Activated T-helper 17 cell treated with anti-CD3 and anti-CD28 coated beads, Interleukin-2, amount 50 U/mL, for 72 hours (primary cell): ENCODE results near the gene MAGEA9B. TPM values are rescaled to one million over a fixed set of nuclear protein-coding genes. Genes with fewer than 3 reads are reported as not detected.
"Not testable (repeated sequence)": the region's sequence is repeated elsewhere in the genome, so short reads cannot be mapped to it uniquely, and the experiment has no call there.

ENCODE experiments used
- ATAC-seq: fragments of 150-1000 bp; cut with Tn5 transposase; replicated peaks from 2 replicates; pipeline ENCODE4 v1.10.0; 2021; ENCODE audit warnings: mild to moderate bottlenecking, moderate library complexity
- H3K27ac Mint-ChIP-seq: one replicate; pipeline ENCODE4 v1.8.0; 2022; ENCODE audit warnings: mixed read lengths
- H3K27me3 Mint-ChIP-seq: one replicate; pipeline ENCODE4 v1.8.0; 2022; ENCODE audit warnings: mixed read lengths
- H3K36me3 Mint-ChIP-seq: one replicate; pipeline ENCODE4 v1.8.0; 2022; ENCODE audit warnings: low read depth, mild to moderate bottlenecking, mixed read lengths
- H3K4me1 Mint-ChIP-seq: one replicate; pipeline ENCODE4 v1.8.0; 2022; ENCODE audit warnings: mixed read lengths
- H3K4me3 Mint-ChIP-seq: one replicate; pipeline ENCODE4 v1.8.0; 2022; ENCODE audit warnings: mild to moderate bottlenecking, mixed read lengths
- H3K9me3 Mint-ChIP-seq: one replicate; pipeline ENCODE4 v1.8.0; 2022; ENCODE audit warnings: mixed read lengths
- total RNA-seq, 2 donors: library from RNA; stranded (reverse); gene quantifications; one replicate each; pipeline ENCODE4 v1.2.3, GENCODE V29; 2022

MAGEA9B gene, protein sequence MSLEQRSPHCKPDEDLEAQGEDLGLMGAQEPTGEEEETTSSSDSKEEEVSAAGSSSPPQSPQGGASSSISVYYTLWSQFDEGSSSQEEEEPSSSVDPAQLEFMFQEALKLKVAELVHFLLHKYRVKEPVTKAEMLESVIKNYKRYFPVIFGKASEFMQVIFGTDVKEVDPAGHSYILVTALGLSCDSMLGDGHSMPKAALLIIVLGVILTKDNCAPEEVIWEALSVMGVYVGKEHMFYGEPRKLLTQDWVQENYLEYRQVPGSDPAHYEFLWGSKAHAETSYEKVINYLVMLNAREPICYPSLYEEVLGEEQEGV
- total RNA-seq: not detected

DNA sequence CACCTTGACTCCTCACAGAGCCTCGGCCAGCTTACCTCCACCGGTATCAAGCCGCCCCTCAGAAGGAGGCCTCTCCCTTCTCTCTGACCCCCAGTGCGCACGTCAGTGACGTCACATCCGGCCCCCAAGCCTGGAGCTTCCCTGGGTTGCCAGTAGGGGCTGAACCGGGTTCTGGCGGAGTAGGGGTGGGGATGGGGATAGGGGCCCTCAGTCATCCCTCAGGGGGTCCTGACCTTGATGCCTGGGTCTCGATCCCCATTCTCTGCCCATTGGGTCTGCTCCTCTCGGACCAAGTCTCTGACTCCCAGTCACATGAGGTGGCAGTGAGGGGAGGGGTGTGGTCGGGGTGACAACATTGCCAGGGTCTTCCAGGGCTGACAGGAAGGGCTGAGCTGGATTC lies at the start of gene MAGEA9B:
Gene MAGEA9B (minus strand): TSS at position 101 of the 400 bp plus-strand sequence. CDS start 4,280 bp downstream, outside the sequence.
- not testable (repeated sequence) for H3K4me1 Mint-ChIP-seq, ATAC-seq, H3K9me3 Mint-ChIP-seq, H3K4me3 Mint-ChIP-seq, H3K27me3 Mint-ChIP-seq, H3K36me3 Mint-ChIP-seq, H3K27ac Mint-ChIP-seq

DNA sequence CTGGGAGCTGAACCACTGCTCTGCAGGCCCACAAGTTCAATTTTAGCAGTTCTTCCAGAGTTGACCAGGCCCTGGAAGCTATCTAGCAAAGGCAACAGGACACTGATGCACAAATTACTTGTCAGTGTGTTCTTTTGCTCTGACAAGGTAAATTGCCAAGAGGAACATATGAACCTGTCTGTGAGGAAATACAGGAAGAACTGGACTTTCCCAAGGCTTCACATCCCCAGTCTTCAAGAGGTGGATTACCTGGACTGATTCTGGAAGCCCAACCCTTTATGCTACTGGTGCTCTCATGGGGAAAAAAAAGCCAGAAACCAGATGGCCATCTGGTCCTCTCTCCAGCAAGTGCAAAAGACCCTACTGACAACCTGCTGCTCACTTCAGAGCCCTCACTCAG lies 46.3 kb upstream of the MAGEA9B start:
- H3K4me1 Mint-ChIP-seq: peaks cover 11% of the 10 kb centered on the region
- H3K9me3 Mint-ChIP-seq: no peaks in the 10 kb centered on the region
- no peaks in the 10 kb centered on the region for H3K27me3 Mint-ChIP-seq
- no peak for ATAC-seq
- H3K27ac Mint-ChIP-seq: no peak overlapping the region
- peaks cover 4% of the 10 kb centered on the region for H3K36me3 Mint-ChIP-seq
- no peak overlapping the region for H3K4me3 Mint-ChIP-seq

DNA sequence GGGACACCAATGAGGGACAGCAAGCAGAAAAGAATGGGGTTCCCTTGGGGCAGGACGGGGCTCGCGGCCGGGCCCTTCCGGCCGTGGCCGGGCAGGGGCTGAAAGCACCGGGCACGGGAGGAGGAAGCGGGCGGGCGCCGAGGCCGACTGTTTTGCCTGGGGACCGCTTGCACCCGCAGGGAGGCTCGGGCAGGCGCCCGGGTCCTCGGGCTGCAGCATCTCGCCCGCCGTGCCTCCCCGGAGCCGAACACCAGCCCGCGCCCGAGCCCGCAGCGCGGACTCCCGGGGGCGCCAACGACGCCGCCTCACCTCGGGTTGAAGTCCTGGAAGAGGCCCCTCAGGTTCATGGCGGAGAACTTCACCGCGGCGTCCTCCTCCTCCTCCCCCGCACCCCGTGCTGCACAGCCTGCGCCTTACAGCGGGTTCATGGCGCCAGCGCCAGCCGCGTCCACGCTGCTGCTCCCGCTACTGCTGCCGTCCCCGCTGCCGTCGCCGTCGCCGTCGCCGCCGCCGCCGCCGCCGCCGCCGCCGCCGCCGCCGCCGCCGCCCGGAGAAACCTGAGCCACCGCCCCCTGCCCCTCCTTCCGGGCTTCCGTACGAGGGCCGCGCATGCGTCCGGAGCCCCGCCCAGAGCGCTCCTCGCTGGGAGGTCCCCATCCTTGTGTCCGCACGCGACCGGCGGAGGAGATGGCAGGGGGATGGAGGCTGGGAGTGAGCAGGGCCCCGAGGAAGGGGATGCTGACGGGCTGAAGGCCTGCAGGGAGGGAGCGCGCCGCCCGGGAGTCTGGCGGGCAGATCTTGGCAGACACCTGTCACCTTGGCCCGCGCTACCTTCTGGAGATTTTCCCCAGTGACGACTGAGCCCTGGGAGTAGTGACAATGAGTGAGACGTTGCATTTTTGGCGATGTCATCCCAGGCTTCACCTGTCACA lies 44.2 kb upstream of the MAGEA9B start, which contains the start of gene TMEM185A:
Gene TMEM185A (minus strand): TSS at position 559 of the 932 bp plus-strand sequence. CDS start 212 bp downstream, at position 347.
- H3K9me3 Mint-ChIP-seq: no peaks in the 10 kb centered on the region
- peak within 1 kb of the TSS; percentile 92 for H3K4me3 Mint-ChIP-seq
- no peaks in the 10 kb centered on the region for H3K27me3 Mint-ChIP-seq

DNA sequence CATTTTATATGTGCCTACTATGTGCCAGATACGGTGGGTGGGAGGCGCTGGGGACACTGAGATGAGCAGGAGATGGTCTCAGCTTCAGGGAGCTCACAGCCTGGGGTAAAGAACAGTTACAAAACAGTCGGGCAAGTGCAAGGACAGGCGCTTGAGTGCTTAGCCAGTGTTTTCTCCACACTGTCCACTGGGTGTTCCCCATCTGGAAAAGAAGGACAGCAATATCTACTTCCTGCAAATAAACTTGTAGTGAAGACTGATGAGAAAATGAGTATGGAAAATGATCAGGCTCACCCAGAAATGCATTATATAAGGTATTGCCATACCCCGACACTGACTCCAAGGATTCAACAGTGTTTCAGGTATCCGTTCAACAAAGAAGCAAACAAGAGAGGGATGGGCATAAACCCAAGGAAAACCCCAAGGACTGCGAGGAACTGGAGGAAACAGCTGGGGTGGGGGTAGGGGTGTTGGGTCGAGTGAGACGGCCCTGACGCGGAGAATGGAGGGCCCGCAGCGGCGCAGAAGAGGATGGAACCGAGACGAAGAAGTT lies 43.5 kb upstream of the MAGEA9B start:
- Mint-ChIP-seq H3K27me3 (no peaks in the 10 kb centered on the region), H3K27ac (peak overlapping the region; percentile 83), H3K4me1 (peaks cover 16% of the 10 kb centered on the region), H3K4me3 (peak overlapping the region; percentile 92), H3K9me3 (no peaks in the 10 kb centered on the region), H3K36me3 (peaks cover 4% of the 10 kb centered on the region)
- ATAC-seq: no peak

More for the DNA sequence above, 44.2 kb upstream of the MAGEA9B start, which contains the start of gene TMEM185A:
- peak; percentile 94 for ATAC-seq
- Mint-ChIP-seq H3K27ac (peak within 1 kb of the TSS; percentile 85), H3K36me3 (peaks cover 4% of the 10 kb centered on the region), H3K4me1 (peaks cover 16% of the 10 kb centered on the region)

DNA sequence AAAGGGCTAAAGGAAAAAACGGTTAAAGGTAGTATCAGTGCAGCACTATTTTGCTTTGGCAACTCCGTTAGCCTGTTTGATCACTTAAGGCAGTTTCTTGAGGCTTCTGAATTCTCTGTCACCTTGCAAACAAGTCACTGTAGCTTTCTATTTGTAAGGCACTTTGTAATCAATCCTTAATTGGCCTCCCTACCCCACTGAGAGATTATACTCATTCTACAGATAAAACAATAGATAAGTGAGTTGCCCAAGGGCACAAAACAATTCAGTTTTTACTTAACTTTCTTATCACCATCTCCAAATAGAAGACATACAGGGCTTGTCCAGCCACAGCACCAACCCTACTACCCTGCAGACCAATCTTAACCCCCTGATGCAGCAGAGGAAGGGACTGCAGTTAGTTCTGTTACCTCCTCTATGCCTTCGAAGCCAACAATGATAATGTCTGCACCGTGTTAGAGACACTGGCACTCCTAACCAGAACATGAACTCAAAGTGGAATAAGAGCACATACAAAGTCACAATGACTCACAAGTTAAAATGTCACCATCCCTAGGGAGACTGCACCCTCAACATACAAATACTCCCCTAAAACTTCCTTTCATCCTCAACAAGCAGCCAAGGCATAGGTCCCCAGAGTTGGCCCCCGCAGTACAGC lies 42.6 kb upstream of the MAGEA9B start:
- H3K4me1 Mint-ChIP-seq: peaks cover 16% of the 10 kb centered on the region
- H3K27ac Mint-ChIP-seq: peak overlapping the region; percentile 83
- H3K4me3 Mint-ChIP-seq: peak overlapping the region; percentile 92
- peaks cover 4% of the 10 kb centered on the region for H3K36me3 Mint-ChIP-seq
- no peak for ATAC-seq
- no peaks in the 10 kb centered on the region for H3K9me3 Mint-ChIP-seq
- H3K27me3 Mint-ChIP-seq: no peaks in the 10 kb centered on the region

DNA sequence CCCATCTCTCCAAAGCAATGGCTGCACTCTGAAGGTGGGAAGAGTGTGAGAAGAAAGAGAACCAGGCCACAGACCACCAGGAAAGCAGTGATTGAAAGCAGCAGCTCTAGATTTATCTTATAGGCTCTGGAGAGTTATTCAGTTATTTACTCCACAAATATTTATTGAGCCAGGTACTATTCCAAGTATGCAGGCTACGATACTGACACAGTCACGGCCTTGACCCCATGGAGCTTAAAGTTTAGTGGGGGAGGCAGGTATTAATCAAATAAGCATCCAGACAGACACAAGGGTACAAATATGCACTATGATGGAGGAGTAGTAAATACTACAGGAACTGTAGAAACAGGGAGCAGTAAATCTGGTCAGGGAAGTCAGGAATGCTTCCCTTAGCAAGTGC lies 41.5 kb upstream of the MAGEA9B start:
- H3K4me1 Mint-ChIP-seq: peaks cover 16% of the 10 kb centered on the region
- ATAC-seq: no peak
- H3K27me3 Mint-ChIP-seq: no peaks in the 10 kb centered on the region
- no peaks in the 10 kb centered on the region for H3K9me3 Mint-ChIP-seq
- H3K36me3 Mint-ChIP-seq: peaks cover 4% of the 10 kb centered on the region
- H3K27ac Mint-ChIP-seq: no peak overlapping the region
- no peak overlapping the region for H3K4me3 Mint-ChIP-seq

DNA sequence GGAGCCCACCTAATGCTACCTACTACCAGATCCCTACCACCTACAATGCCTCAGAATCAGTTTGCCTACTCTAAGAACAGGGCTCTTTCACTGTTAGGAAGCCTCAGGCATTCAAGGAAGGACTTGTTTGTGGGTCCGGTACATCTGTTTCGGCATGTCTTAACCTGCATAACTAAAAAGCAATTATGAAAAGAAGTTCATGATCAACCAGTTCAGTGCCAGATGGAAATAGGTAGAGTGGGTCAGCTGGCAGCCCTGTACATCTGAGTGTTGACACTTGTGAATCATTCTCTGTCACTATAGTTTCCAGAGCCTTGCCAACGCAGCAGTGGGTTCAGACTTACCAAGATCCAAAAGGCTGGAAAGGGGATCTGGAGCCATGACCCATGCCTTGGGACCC lies 41.0 kb upstream of the MAGEA9B start:
- Mint-ChIP-seq H3K27ac (no peak overlapping the region), H3K9me3 (no peaks in the 10 kb centered on the region), H3K27me3 (no peaks in the 10 kb centered on the region), H3K4me1 (peaks cover 16% of the 10 kb centered on the region), H3K36me3 (peaks cover 4% of the 10 kb centered on the region), H3K4me3 (no peak overlapping the region)
- ATAC-seq: no peak

DNA sequence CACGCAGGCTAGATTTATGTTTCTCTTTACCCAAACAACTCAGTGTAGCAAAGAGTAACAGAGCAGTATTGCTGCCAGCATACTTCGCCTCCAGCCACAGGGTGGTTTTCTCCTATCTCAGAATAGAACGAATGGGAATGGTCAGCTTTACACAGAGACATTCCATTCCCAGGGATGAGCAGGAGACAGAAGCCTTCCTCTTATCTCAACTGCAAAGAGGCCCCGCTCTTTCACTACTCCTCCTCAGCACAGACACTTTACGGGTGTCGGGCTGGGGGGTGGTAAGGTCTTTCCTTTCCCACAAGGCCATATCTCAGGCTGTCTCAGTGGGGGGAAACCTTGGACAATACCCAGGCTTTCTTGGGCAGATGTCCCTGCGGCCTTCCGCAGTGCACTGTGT lies 39.6 kb upstream of the MAGEA9B start:
- not testable (repeated sequence) for ATAC-seq, H3K9me3 Mint-ChIP-seq, H3K27me3 Mint-ChIP-seq, H3K36me3 Mint-ChIP-seq, H3K27ac Mint-ChIP-seq, H3K4me3 Mint-ChIP-seq
- H3K4me1 Mint-ChIP-seq: peaks cover 11% of the 10 kb centered on the region

DNA sequence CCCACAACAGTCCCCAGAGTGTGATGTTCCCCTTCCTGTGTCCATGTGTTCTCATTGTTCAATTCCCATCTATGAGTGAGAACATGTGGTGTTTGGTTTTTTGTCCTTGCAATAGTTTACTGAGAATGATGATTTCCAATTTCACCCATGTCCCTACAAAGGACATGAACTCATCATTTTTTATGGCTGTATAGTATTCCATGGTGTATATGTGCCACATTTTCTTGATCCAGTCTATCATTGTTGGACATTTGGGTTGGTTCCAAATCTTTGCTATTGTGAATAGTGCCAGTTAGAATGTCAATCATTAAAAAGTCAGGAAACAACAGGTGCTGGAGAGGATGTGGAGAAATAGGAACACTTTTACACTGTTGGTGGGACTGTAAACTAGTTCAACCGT lies 32.4 kb upstream of the MAGEA9B start:
- H3K27me3 Mint-ChIP-seq, H3K9me3 Mint-ChIP-seq, ATAC-seq, H3K27ac Mint-ChIP-seq, H3K36me3 Mint-ChIP-seq, H3K4me1 Mint-ChIP-seq, H3K4me3 Mint-ChIP-seq: not testable (repeated sequence)

DNA sequence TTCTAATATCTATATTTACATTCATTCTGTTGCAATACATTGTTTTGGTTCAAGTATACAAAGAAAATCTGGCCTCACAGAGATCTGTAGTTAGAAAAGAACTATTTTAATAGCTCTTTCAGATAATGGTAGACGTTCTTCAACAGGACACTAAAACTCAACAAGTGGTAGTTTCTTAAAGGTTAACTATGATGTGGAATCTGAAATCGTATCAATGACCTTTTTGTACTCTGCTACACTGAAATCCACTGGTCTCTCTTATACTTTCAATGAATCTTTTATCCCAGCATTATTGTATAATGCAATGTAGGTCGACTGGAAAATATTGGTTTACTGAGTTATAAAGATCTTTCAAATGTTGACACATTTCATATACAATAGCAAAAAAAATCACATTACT lies 31.6 kb upstream of the MAGEA9B start:
- H3K27me3 Mint-ChIP-seq: no peaks in the 10 kb centered on the region

DNA sequence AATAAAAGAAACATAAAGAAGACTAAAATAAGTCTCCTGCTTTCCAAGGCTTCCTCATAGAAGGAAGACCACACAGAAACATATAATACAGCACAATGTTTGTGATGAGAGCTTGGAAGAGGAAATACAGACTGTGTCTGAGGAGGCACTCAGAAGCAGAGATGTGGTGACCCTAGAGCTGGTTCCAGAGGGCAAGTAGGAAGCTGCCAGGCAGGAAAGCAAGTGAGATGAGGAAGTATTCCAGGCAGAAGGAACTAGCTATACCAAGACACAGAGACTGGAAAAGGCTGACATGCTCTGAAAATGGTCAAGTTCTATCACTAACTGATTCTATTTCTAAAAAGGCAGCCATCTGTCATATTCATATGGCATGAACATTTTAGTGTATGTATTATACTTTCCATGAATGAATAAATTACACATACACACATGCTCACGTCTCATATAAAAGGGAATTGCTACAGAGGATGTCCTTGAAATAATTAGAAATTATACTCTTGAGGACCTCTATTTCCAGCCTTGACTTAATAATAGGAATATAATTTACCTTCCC lies 24.4 kb upstream of the MAGEA9B start:
- Mint-ChIP-seq H3K36me3 (peaks cover 7% of the 10 kb centered on the region), H3K4me3 (no peak overlapping the region), H3K9me3 (no peaks in the 10 kb centered on the region), H3K27ac (no peak overlapping the region), H3K27me3 (no peaks in the 10 kb centered on the region), H3K4me1 (no peaks in the 10 kb centered on the region)
- no peak for ATAC-seq

More for the DNA sequence above, 31.6 kb upstream of the MAGEA9B start:
- Mint-ChIP-seq H3K4me3 (no peak overlapping the region), H3K9me3 (no peaks in the 10 kb centered on the region), H3K4me1 (no peaks in the 10 kb centered on the region), H3K36me3 (no peaks in the 10 kb centered on the region), H3K27ac (no peak overlapping the region)
- ATAC-seq: no peak

DNA sequence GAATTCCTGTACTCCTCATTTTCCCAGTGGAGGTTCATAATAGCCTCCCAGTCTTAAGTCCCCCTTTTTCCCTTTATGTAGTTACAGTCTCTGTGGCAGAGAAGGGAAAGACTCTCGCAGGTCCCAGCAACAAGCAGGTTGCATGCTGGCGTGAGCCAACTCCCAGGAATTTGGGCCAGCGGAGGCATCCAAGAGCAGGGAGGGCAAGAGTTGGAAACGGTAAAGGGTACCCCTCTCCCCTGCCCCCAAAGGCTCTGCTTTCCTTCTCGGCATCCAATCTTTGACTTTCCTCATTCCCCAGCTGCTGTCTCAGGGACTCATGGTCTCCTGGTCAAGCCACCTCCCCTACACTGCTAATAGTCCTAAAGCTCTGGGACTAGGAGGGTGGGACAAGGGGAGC lies 23.3 kb upstream of the MAGEA9B start:
- Mint-ChIP-seq H3K4me3 (no peak overlapping the region), H3K4me1 (no peaks in the 10 kb centered on the region), H3K36me3 (peaks cover 12% of the 10 kb centered on the region), H3K27ac (no peak overlapping the region), H3K27me3 (no peaks in the 10 kb centered on the region), H3K9me3 (no peaks in the 10 kb centered on the region)
- ATAC-seq: no peak

DNA sequence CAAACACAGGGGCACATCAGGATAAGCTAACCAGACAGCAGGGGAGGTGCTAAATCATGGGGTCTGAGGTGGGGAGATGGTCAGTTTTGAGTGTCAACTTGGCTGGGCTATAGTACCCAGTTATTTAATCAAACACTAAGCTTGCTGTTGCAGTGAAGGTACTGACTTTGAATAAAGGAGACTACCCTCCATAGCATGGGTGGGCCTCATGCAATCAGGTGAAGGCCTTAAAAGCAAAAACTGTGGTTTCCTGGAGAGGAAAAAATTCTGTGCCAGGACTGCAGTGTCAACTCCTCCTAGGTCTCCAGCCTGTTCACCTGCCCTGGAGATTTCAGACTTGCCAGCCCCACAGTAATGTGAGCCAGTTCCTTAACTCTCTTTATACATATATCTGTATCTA lies 20.4 kb upstream of the MAGEA9B start:
- H3K4me3 Mint-ChIP-seq: no peak overlapping the region
- no peaks in the 10 kb centered on the region for H3K27me3 Mint-ChIP-seq
- ATAC-seq: no peak
- no peaks in the 10 kb centered on the region for H3K4me1 Mint-ChIP-seq
- H3K27ac Mint-ChIP-seq: no peak overlapping the region
- peaks cover 20% of the 10 kb centered on the region for H3K36me3 Mint-ChIP-seq
- no peaks in the 10 kb centered on the region for H3K9me3 Mint-ChIP-seq
